HG03378 (cell line): ENCODE results near the gene FBXO42.
"Not testable (repeated sequence)": the region's sequence is repeated elsewhere in the genome, so short reads cannot be mapped to it uniquely, and the experiment has no call there.

Experiments
- ATAC-seq: cut with Tn5 transposase; IDR thresholded peaks from one replicate; pipeline ENCODE4 v1.9.1; 2021; ENCODE audit warnings: mild to moderate bottlenecking, moderate library complexity; ENCODE audit not compliant: unreplicated experiment

The FBXO42 gene

GRCh38 chr1:16372535-16373285 is 20.4 kb upstream of the FBXO42 start:
- ATAC-seq = no peak

DNA sequence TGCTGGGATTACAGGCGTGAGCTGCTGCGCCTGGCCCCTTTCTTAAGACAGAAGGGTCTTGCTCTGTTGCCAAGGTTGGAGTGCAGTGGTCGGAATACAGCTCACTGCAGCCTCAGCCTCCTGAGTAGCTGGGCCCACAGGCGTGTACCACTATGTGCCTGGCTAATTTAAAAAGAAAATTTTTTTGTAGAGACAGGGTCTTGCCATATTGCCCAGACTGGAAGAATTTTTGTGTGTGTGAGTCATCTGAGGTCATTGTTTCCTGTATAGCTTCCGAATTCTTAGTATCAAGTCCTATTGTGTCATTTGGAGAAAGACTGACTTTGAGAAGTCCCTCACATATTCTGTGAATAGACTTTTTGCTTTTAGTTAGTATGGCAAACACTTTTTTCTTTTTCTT is 19.4 kb upstream of the FBXO42 start:
- ATAC-seq = no peak

GRCh38 chr1:16369821-16370220 is 17.5 kb upstream of the FBXO42 start:
- no peak for ATAC-seq

DNA sequence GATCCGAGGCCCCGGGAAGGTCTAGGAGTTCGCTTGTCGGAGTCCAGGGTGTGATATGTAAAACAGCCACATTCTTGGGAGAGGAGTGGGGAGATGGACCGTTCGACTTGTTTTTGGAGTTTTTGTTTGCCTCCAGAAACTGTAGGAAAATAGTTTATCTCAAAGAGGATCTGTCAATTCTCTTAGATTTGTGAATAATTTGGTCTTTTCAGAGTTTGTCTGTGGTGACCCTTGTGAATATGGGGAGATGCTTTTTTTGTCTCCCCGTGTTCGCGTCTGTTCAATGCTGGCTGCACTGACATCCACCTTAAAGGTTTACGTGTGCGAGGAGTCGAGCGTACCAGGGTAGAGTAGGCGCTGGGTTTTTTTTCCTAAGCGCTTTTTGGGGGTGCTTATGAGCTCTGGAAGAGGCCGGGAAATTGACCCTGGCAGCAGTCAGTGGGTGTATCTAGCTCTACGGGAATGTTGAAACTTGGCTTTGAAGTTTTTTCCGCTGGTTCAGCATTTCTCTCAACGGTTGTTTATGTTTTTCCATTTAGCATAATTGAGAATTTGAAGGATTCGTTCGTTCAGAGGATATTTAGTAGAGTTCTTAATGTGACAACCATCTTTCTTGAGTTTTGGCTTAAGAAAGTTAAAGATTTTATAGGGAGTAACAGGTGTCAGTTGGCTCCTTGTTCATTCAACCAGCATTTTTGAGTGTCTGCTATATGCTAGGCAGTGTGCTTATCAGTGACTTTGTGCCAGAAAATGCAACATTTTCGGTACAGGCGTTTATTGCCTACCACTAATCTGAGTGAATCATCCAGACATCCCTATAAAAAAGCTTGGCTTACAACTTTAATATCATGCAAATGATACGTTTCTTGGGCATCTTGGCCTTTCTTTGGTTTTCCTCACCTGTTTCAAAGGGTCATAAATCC is 15.9 kb upstream of the FBXO42 start:
- ATAC-seq = no peak

DNA sequence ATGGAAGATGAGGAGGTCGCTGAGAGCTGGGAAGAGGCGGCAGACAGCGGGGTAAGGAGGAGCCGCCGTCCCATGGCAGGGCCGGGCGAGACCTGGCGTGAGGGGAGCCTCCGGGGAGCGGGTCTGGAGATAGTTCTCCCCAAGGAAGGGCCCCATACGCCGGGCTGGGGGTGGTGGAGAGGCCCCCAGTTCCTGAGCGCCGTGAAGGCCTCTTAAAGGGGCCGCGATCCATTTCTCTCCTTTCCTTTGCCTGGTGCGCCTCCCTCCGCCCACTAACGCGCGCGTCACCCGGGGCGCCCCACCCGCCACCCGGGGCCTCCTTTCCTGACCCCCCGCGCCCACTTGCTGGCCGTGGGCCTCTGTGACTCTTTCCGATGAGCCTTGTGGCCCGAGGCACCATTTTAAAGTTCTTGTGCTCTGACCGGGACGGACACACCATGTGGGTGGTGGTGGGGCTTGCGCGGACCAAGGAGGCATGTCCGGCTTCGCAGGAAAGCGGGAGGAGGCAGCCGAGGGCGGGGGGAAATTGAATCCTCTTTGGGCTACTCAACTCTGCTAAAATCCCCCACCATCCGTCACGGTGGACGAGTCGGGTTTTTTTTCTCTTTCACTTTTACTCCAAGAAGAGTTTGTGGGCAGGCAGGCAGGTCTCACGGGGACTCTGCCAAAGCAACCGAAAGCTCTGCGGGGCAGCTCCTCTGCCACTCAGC is 15.1 kb upstream of the FBXO42 start:
- ATAC-seq = peak; percentile 51

DNA sequence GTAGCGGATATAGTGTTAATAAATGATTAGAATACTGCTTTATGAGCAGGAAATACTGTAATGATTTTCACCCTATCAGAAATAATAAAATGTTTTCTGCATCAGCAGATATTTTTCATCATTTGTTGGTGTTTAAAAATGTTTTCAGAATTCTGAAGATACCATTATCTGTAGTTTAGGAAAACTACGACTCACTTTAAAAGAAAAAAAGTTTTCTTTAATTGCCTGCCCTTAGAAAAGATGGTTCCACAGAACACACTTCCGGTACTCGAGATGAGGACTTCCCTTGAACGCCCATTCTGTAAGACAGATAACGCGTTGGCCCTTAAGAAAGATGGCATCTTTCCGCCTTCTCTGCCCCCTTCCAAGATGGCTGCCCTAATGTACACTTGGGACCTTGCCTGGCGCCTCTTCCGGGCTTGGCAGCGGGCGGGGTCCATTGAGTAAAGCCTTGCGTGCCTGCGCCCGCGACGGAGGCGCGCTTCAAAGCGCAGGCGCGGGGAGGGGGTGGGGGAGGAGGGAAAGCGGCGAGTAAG is 14.5 kb upstream of the FBXO42 start, which contains the start of gene SZRD1:
Gene SZRD1, plus strand, starts transcription at position 521 of the 536 bp plus-strand sequence. CDS start 16 bp downstream, outside the sequence.
- ATAC-seq = peak; percentile 69

DNA sequence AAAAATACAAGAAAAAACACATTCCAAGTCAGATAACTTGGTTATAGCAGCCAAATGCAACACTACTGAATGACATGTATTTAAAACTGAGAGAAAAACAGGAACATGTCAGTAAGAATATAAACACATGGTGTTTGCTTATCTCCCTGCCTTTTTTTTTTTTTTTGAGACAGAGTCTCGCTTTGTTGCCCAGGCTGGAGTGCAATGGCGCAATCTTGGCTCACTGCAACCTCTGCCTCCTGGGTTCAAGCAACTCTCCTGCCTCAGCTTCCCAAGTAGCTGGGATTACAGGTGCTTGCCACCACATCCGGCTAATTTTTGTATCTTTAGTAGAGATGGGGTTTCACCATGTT is 12.8 kb upstream of the FBXO42 start:
- not testable (repeated sequence) for ATAC-seq

DNA sequence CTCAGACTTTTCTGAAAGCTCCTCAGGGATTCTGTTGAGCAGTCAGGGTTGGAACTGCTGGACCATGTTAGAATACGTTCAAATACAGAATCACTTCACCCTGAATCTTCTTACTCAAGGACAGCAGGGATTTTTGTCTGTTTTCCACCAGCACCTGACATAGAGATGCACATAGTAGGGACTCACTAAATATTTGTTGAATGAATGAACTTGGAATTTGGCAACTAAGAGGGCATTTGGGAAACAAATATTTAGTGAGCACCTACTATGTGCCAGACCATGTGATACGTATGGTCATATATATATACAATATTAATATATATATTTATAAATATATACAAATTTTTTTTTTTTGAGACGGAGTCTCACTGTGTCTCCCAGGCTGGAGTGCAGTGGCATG is 4.6 kb upstream of the FBXO42 start:
- ATAC-seq = no peak

DNA sequence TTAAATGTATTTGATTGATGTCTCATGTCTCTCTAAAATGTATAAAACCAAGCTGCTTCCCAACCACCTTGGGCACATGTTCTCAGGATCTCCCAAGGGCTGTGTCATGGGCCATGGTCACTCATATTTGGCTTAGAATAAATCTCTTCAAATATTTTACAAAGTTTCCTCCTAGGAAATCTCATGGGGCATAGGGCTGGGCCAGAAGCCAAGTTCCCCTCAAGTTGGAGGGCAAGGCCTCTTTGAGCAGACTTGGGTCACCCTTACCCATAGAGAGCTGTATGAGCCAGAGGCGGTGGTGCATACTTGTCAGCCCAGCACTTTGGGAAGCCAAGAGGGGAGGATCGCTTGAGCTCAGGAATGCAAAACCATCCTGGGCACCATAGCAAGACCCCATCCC is 2.3 kb upstream of the FBXO42 start:
- no peak for ATAC-seq

- ATAC-seq = no peak
These were observed 709 bp upstream of the FBXO42 start for GRCh38 chr1:16352842-16353535.

DNA sequence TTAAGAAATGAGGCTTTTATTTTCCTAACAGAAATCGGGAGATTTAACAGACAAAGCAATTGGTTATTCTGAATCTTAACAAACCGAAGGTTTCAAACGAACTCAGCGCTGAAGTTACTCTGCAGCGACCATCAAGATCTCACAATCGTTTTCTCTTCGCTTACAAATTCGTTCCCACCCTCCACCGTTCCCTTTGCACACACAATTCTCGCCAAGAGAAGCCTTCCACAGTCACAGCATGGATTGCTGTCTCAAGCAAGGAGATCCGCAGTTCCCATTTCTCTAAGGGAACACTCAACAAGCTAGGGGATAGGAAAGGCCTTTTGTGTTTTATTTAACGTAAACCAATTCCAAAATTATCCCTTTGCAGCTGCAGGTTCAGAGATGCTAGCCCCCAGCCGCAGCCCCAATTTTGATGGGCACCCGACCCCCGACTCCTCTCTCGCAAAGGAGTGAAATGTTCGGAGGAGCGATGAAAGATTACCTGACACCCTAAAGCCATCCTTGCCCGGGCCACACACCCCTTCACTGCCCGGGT is 755 bp downstream of the FBXO42 start:
- ATAC-seq = no peak

- no peak for ATAC-seq
These were observed 2.4 kb downstream of the FBXO42 start for GRCh38 chr1:16349847-16350406.

DNA sequence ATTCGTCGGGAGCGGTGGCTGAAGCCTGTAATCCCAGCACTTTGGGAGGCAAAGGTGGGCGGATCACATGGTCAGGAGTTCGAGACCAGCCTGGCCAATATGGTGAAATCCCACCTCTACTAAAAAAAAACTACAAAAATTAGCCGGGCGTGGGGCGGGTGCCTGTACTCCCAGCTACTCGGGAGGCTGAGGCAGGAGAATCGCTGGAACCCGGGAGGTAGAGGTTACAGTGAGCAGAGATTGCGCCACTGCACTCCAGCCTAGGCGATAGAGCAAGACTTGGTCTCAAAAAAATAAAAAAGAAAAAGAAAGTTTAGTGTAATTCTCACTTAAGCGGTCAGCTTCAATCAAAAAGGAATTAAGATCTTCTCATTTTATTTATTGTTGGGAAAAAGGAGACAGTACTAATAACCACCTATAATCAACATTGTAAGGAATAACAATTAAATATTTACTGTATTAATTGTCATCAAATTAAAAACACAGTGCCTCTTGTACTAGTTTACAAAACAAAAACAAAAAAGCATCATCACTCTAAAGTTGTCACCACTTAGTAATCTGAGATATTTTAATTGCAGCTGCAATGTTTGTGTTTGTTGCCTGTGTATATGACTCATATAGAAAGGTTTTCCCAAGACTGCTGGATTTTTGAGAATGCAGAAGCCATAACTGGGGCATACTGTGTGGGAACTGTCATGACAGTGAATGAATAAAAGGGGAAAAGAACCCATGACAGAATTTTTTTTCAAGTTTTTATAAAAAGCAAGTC is 3.7 kb downstream of the FBXO42 start:
- no peak for ATAC-seq

GRCh38 chr1:16343276-16343675 is 9.0 kb downstream of the FBXO42 start:
- not testable (repeated sequence) for ATAC-seq

GRCh38 chr1:16342331-16343062 is 9.8 kb downstream of the FBXO42 start:
- no peak for ATAC-seq

DNA sequence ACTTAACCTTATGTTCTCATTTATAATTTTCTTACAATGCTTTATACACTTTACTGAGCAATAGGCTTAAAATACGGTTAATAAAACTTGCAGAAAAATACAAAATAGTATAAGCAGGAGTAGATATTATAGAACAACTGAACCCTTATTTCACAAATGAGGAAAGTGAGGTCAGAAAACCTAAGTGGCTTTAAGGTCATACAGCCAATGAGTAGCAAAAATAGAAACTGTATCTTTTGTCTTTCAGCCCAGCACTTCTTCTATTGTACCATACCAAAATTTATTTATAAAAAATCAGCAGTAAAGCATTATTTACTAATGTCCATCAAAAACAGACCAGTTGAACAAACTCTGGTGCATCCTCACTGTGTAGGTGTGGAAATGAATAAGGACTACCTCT is 11.6 kb downstream of the FBXO42 start:
- no peak for ATAC-seq

DNA sequence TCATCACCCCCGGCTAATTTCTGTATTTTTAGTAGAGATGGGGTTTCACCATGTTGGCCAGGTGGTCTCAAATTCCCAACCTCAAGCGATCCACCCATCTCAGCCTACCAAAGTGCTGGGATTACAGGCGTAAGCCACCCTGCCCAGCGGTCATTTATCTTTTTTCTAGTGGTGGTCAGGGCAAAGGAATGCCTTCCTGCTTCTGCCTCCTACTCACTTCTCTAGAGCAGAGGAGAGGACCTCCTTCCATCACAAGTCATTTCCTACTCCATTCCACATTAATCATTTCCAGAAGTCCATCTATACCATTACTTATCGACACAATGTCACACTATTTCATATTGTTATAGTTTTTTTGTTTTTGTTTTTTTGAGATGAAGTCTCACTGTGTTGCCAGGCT is 13.3 kb downstream of the FBXO42 start:
- no peak for ATAC-seq

- no peak for ATAC-seq
These were observed 17.5 kb downstream of the FBXO42 start for GRCh38 chr1:16334655-16335340.
